ENCODE measurements around the gene KRT3.

The KRT3 gene

GRCh38 chr12:52744493-52745156 lies 51.3 kb downstream of the KRT3 start:
- H3K4me3 ChIP-seq (ENCODE audit: low read length) = no peak overlapping the region
- no peaks in the 10 kb centered on the region for H3K36me3 ChIP-seq (replicated peaks; ENCODE audit: insufficient read depth, low read length)
- H3K4me1 ChIP-seq (ENCODE audit: low read length) = no peaks in the 10 kb centered on the region
- no peak overlapping the region for H3K27ac ChIP-seq (ENCODE audit: low read length)
- H4K20me1 ChIP-seq (ENCODE audit: insufficient read depth, low read length) = no peaks in the 10 kb centered on the region
- H3F3A ChIP-seq (ENCODE audit: insufficient read depth, low read length) = no peaks in the 10 kb centered on the region
- H3K9me2 ChIP-seq (replicated peaks; ENCODE audit: insufficient read depth, low read length) = no peaks in the 10 kb centered on the region
- H3K4me2 ChIP-seq (ENCODE audit: low read depth, low read length) = no peak overlapping the region
- TF ChIP-seq, protein P1, sequence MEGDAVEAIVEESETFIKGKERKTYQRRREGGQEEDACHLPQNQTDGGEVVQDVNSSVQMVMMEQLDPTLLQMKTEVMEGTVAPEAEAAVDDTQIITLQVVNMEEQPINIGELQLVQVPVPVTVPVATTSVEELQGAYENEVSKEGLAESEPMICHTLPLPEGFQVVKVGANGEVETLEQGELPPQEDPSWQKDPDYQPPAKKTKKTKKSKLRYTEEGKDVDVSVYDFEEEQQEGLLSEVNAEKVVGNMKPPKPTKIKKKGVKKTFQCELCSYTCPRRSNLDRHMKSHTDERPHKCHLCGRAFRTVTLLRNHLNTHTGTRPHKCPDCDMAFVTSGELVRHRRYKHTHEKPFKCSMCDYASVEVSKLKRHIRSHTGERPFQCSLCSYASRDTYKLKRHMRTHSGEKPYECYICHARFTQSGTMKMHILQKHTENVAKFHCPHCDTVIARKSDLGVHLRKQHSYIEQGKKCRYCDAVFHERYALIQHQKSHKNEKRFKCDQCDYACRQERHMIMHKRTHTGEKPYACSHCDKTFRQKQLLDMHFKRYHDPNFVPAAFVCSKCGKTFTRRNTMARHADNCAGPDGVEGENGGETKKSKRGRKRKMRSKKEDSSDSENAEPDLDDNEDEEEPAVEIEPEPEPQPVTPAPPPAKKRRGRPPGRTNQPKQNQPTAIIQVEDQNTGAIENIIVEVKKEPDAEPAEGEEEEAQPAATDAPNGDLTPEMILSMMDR (IDR thresholded peaks at IDR 0.05; ENCODE audit: low read length) = no peak
- TF ChIP-seq EZH2 (optimal IDR thresholded peaks at IDR 0.05; ENCODE audit: low read depth, low read length) (no peak), EZH2phosphoT487 (IDR thresholded peaks at IDR 0.05; ENCODE audit: low read length) (no peak)
- H3K79me2 ChIP-seq (ENCODE audit: low read length) = no peaks in the 10 kb centered on the region
- peaks cover 44% of the 10 kb centered on the region for H3K27me3 ChIP-seq (replicated peaks; ENCODE audit: insufficient read depth, low read length)
- no peak overlapping the region for H2AFZ ChIP-seq (ENCODE audit: low read length)
- no peaks in the 10 kb centered on the region for H3K9me3 ChIP-seq (replicated peaks; ENCODE audit: insufficient read depth, low read length)
- H3K9ac ChIP-seq (ENCODE audit: low read length) = no peak overlapping the region
- DNase-seq = no peak

DNA sequence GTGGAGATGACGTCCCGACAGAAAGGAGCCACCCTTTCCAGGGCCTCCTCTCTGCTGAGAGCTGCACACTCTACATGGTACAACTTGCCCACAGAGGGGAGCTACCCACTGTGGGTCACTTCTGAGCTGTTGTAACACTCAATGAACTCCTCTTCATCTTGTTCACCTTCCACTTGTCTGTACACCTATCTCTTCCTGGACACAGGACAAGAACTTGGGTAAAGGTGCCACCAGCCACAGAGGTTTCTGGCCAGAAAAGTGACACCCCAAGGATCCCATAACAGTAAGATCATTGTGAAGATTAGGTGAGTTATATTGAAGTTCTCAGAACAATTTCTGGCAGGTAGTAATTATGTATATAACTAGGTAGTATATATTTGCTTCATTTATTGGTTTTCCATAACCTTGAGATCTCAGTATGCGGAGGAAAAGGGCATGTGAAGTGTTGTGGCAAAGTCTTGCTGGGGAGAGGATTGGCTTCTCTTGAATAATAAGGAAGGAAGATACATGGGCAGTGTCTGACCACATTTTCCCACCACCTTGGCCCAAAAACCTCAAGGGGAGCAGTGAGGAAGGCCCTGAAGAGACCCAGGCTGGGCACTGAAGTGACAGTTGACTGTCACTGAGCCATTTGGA lies 53.0 kb downstream of the KRT3 start:
- H3K4me2 ChIP-seq (ENCODE audit: low read depth, low read length) = no peak overlapping the region
- H3K27ac ChIP-seq (ENCODE audit: low read length) = no peak overlapping the region
- no peaks in the 10 kb centered on the region for H3K9me3 ChIP-seq (replicated peaks; ENCODE audit: insufficient read depth, low read length)
- H3K79me2 ChIP-seq (ENCODE audit: low read length) = no peaks in the 10 kb centered on the region
- H4K20me1 ChIP-seq (ENCODE audit: insufficient read depth, low read length) = no peaks in the 10 kb centered on the region
- peaks cover 28% of the 10 kb centered on the region for H3K27me3 ChIP-seq (replicated peaks; ENCODE audit: insufficient read depth, low read length)
- no peaks in the 10 kb centered on the region for H3K4me1 ChIP-seq (ENCODE audit: low read length)
- no peaks in the 10 kb centered on the region for H3K36me3 ChIP-seq (replicated peaks; ENCODE audit: insufficient read depth, low read length)
- TF ChIP-seq, protein P1 (IDR thresholded peaks at IDR 0.05; ENCODE audit: low read length) = no peak
- TF ChIP-seq EZH2 (optimal IDR thresholded peaks at IDR 0.05; ENCODE audit: low read depth, low read length) = no peak
- no peak for TF ChIP-seq EZH2phosphoT487 (IDR thresholded peaks at IDR 0.05; ENCODE audit: low read length)
- H3K4me3 ChIP-seq (ENCODE audit: low read length) = no peak overlapping the region
- DNase-seq = no peak
- H2AFZ ChIP-seq (ENCODE audit: low read length) = no peak overlapping the region
- H3F3A ChIP-seq (ENCODE audit: insufficient read depth, low read length) = no peaks in the 10 kb centered on the region
- no peak overlapping the region for H3K9ac ChIP-seq (ENCODE audit: low read length)
- no peaks in the 10 kb centered on the region for H3K9me2 ChIP-seq (replicated peaks; ENCODE audit: insufficient read depth, low read length)

DNA sequence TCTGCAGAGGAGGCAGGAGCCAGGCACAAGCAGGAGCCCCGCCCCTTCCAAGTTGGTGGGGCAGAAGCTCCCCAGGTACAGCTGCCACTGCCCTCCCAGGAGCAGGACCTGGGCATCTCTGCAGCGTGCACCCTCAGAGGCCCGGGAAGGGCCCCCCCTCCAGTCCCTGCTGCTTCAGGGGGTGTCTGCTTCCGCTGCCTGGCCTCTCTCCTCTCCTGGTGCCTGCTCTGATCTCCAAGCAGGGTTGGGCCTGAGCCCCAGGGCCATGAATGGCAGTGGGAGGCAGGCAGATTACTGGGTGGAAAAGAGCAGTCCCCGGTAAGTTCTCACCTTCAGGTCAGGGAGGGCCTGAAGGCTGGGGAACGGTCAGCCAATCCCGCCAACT lies 53.7 kb downstream of the KRT3 start:
- Histone ChIP-seq H3K36me3 (replicated peaks; ENCODE audit: insufficient read depth, low read length) (no peaks in the 10 kb centered on the region), H3K27me3 (replicated peaks; ENCODE audit: insufficient read depth, low read length) (peaks cover 21% of the 10 kb centered on the region; the same call in 1 of the 2 replicates), H3K4me1 (ENCODE audit: low read length) (no peaks in the 10 kb centered on the region), H3K4me2 (ENCODE audit: low read depth, low read length) (no peak overlapping the region), H2AFZ (ENCODE audit: low read length) (no peak overlapping the region), H3F3A (ENCODE audit: insufficient read depth, low read length) (no peaks in the 10 kb centered on the region), H3K4me3 (ENCODE audit: low read length) (no peak overlapping the region), H4K20me1 (ENCODE audit: insufficient read depth, low read length) (no peaks in the 10 kb centered on the region), H3K79me2 (ENCODE audit: low read length) (no peaks in the 10 kb centered on the region), H3K9me2 (replicated peaks; ENCODE audit: insufficient read depth, low read length) (no peaks in the 10 kb centered on the region), H3K9ac (ENCODE audit: low read length) (no peak overlapping the region), H3K27ac (ENCODE audit: low read length) (no peak overlapping the region), H3K9me3 (replicated peaks; ENCODE audit: insufficient read depth, low read length) (no peaks in the 10 kb centered on the region)
- DNase-seq = no peak
- TF ChIP-seq EZH2 (optimal IDR thresholded peaks at IDR 0.05; ENCODE audit: low read depth, low read length) (no peak), EZH2phosphoT487 (IDR thresholded peaks at IDR 0.05; ENCODE audit: low read length) (no peak)

All from MM.1S (cell line).